ENCODE data around the gene GTF2E1.
"Not testable (repeated sequence)": the region's sequence is repeated elsewhere in the genome, so short reads cannot be mapped to it uniquely, and the experiment has no call there.

Gene GTF2E1

GRCh38 chr3:120749843-120750242, 7.3 kb downstream of the GTF2E1 start:
- no peak for DNase-seq (ENCODE audit: low read depth)
- no peak overlapping the region for H3K4me3 ChIP-seq (ENCODE audit: low read depth, low read length)
- TF ChIP-seq CTCF (IDR thresholded peaks at IDR 0.05; ENCODE audit: low read depth, low read length) (no peak), POLR2A (IDR thresholded peaks at IDR 0.05; ENCODE audit: extremely low read depth, insufficient read length) (no peak), MAX (IDR thresholded peaks at IDR 0.05; ENCODE audit: low read depth, low read length) (no peak), MYC (IDR thresholded peaks at IDR 0.05; ENCODE audit: low read depth, low read length) (no peak)

GRCh38 chr3:120752230-120752629, 9.7 kb downstream of the GTF2E1 start:
- no peak for DNase-seq (ENCODE audit: low read depth)
- TF ChIP-seq MYC (IDR thresholded peaks at IDR 0.05; ENCODE audit: low read depth, low read length) (no peak), CTCF (IDR thresholded peaks at IDR 0.05; ENCODE audit: low read depth, low read length) (no peak), MAX (IDR thresholded peaks at IDR 0.05; ENCODE audit: low read depth, low read length) (no peak), POLR2A (IDR thresholded peaks at IDR 0.05; ENCODE audit: extremely low read depth, insufficient read length) (no peak)
- H3K4me3 ChIP-seq (ENCODE audit: low read depth, low read length): no peak overlapping the region

GRCh38 chr3:120752865-120753264, 10.3 kb downstream of the GTF2E1 start:
- no peak for TF ChIP-seq CTCF (IDR thresholded peaks at IDR 0.05; ENCODE audit: low read depth, low read length)
- no peak for TF ChIP-seq MAX (IDR thresholded peaks at IDR 0.05; ENCODE audit: low read depth, low read length)
- no peak for TF ChIP-seq POLR2A (IDR thresholded peaks at IDR 0.05; ENCODE audit: extremely low read depth, insufficient read length)
- no peak for TF ChIP-seq MYC (IDR thresholded peaks at IDR 0.05; ENCODE audit: low read depth, low read length)
- H3K4me3 ChIP-seq (ENCODE audit: low read depth, low read length): no peak overlapping the region
- no peak for DNase-seq (ENCODE audit: low read depth)

- DNase-seq (ENCODE audit: low read depth): no peak
- no peak overlapping the region for H3K4me3 ChIP-seq (ENCODE audit: low read depth, low read length)
- TF ChIP-seq MYC (IDR thresholded peaks at IDR 0.05; ENCODE audit: low read depth, low read length): no peak
- no peak for TF ChIP-seq MAX (IDR thresholded peaks at IDR 0.05; ENCODE audit: low read depth, low read length)
These were observed 11.3 kb downstream of the GTF2E1 start for GRCh38 chr3:120753810-120754209.

- no peak for DNase-seq (ENCODE audit: low read depth)
- H3K4me3 ChIP-seq (ENCODE audit: low read depth, low read length): no peak overlapping the region
- no peak for TF ChIP-seq MYC (IDR thresholded peaks at IDR 0.05; ENCODE audit: low read depth, low read length)
- no peak for TF ChIP-seq POLR2A (IDR thresholded peaks at IDR 0.05; ENCODE audit: extremely low read depth, insufficient read length)
- TF ChIP-seq MAX (IDR thresholded peaks at IDR 0.05; ENCODE audit: low read depth, low read length): no peak
- no peak for TF ChIP-seq CTCF (IDR thresholded peaks at IDR 0.05; ENCODE audit: low read depth, low read length)
These were observed 13.5 kb downstream of the GTF2E1 start for GRCh38 chr3:120756061-120756460.

GRCh38 chr3:120758551-120758950, 16.0 kb downstream of the GTF2E1 start:
- DNase-seq (ENCODE audit: low read depth); H3K4me3 ChIP-seq (ENCODE audit: low read depth, low read length): not testable (repeated sequence)

- no peak for TF ChIP-seq CTCF (IDR thresholded peaks at IDR 0.05; ENCODE audit: low read depth, low read length)
- no peak for TF ChIP-seq MAX (IDR thresholded peaks at IDR 0.05; ENCODE audit: low read depth, low read length)
- no peak for TF ChIP-seq POLR2A (IDR thresholded peaks at IDR 0.05; ENCODE audit: extremely low read depth, insufficient read length)
- TF ChIP-seq MYC (IDR thresholded peaks at IDR 0.05; ENCODE audit: low read depth, low read length): no peak
- H3K4me3 ChIP-seq (ENCODE audit: low read depth, low read length): no peak overlapping the region
- no peak for DNase-seq (ENCODE audit: low read depth)
These were observed 20.1 kb downstream of the GTF2E1 start for GRCh38 chr3:120762615-120763014.

Data from NB4 (cell line).